Chondrocyte (in vitro differentiated cells): ENCODE measurements around the gene CBY2. TPM values are rescaled to one million over a fixed set of nuclear protein-coding genes. Genes with fewer than 3 reads are reported as not detected.
"Not testable (repeated sequence)": the region's sequence is repeated elsewhere in the genome, so short reads cannot be mapped to it uniquely, and the experiment has no call there.

ENCODE experiments used
- DNase-seq: peaks from one replicate; pipeline ENCODE4 v3.0.0; 2021; ENCODE audit warnings: mixed read lengths, low spot score
- H3K27ac Mint-ChIP-seq: one replicate; pipeline ENCODE4 v1.8.0; 2021; ENCODE audit warnings: mild to moderate bottlenecking, moderate library complexity, mixed read lengths; ENCODE audit not compliant: unreplicated experiment
- H3K27me3 Mint-ChIP-seq: 2 replicates; pipeline ENCODE4 v1.8.0; 2021; ENCODE audit warnings: low read depth, mixed read lengths
- H3K36me3 Mint-ChIP-seq: 2 replicates; pipeline ENCODE4 v1.8.0; 2021; ENCODE audit warnings: low read depth, mixed read lengths
- H3K4me1 Mint-ChIP-seq: 2 replicates; pipeline ENCODE4 v1.8.0; 2021; ENCODE audit warnings: low read depth, mild to moderate bottlenecking, mixed read lengths
- H3K4me3 Mint-ChIP-seq: one replicate; pipeline ENCODE4 v1.8.0; 2021; ENCODE audit warnings: mild to moderate bottlenecking, moderate library complexity, mixed read lengths; ENCODE audit not compliant: unreplicated experiment
- H3K9me3 Mint-ChIP-seq: 2 replicates; pipeline ENCODE4 v1.8.0; 2021; ENCODE audit warnings: low read depth, mixed read lengths
- total RNA-seq: library from RNA; stranded (reverse); gene quantifications from 3 replicates; pipeline ENCODE4 v1.2.1, GENCODE V29; 2021
- TF ChIP-seq, protein P1 (sequence below): fragments of 200-600 bp; sonication (generic); IDR thresholded peaks from 2 replicates; pipeline ENCODE4 v1.5.0; 2021; ENCODE audit warnings: antibody characterized with exemption, mild to moderate bottlenecking, moderate library complexity

CBY2 gene
- total RNA-seq, 1 donor from 2014 or later: not detected

DNA sequence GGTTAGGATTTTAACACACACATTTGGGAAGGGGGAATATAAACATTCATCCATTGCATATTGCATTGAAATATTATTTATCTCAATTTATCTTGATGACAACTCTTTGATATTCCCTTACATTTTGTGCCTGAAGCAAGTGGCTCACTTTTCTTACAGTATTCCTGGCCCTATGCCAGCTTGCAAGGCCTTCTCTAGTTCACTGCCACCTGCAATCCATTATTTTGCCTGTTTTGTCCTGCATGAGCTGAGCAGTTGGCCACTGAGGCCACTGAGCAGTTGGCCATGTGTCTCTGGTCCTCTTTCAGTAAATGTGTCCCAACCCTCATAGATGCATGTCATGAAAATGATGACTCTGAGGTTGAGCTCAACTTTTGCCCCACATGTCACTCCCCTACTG lies 49.8 kb downstream of the CBY2 start:
- Mint-ChIP-seq H3K27me3 (peaks cover 6% of the 10 kb centered on the region), H3K36me3 (no peaks in the 10 kb centered on the region), H3K4me3 (no peak overlapping the region), H3K9me3 (peaks cover 12% of the 10 kb centered on the region), H3K27ac (no peak overlapping the region), H3K4me1 (no peaks in the 10 kb centered on the region)
- no peak for DNase-seq
- TF ChIP-seq, protein P1, sequence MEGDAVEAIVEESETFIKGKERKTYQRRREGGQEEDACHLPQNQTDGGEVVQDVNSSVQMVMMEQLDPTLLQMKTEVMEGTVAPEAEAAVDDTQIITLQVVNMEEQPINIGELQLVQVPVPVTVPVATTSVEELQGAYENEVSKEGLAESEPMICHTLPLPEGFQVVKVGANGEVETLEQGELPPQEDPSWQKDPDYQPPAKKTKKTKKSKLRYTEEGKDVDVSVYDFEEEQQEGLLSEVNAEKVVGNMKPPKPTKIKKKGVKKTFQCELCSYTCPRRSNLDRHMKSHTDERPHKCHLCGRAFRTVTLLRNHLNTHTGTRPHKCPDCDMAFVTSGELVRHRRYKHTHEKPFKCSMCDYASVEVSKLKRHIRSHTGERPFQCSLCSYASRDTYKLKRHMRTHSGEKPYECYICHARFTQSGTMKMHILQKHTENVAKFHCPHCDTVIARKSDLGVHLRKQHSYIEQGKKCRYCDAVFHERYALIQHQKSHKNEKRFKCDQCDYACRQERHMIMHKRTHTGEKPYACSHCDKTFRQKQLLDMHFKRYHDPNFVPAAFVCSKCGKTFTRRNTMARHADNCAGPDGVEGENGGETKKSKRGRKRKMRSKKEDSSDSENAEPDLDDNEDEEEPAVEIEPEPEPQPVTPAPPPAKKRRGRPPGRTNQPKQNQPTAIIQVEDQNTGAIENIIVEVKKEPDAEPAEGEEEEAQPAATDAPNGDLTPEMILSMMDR: no peak

DNA sequence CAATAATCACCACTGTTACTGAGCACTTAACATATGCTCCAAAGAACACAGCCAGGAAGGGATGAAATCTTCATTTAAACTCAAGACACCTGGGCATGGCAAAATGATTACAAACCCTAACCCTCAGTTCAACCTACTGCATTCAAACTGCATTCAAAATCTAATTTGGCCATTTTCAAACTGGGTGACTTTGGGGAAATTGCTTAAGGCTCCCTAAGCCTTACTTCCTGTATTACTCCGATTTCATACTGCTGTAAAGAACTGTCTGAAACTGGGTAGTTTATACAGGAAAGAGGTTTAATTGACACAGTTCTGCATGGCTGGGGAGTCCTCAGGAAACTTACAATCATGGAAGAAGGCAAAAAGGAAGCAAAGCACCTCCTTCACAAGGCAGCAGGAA lies 50.4 kb downstream of the CBY2 start:
- DNase-seq: no peak
- H3K4me1 Mint-ChIP-seq: no peaks in the 10 kb centered on the region
- no peak overlapping the region for H3K4me3 Mint-ChIP-seq
- peaks cover 14% of the 10 kb centered on the region for H3K9me3 Mint-ChIP-seq
- TF ChIP-seq, protein P1: no peak
- no peaks in the 10 kb centered on the region for H3K36me3 Mint-ChIP-seq
- peaks cover 6% of the 10 kb centered on the region for H3K27me3 Mint-ChIP-seq
- no peak overlapping the region for H3K27ac Mint-ChIP-seq

DNA sequence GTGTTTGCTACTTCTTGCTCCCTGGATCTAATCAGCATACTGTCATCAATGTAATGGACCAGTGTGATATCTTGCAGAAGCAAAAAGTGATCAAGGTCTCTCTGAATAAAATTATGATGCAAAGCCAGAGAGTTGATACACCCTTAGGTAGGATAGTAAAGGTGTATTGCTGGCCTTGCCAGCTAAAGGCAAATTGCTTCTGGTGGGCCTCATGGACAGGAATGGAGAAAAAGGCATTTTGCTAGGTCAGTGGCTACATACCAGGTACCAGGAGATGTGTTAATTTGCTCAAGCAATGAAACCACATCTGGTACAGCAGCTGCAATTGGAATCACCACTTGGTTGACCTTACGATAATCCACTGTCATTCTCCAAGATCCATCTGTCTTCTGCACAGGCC lies 54.4 kb downstream of the CBY2 start:
- H3K9me3 Mint-ChIP-seq: peaks cover 31% of the 10 kb centered on the region
- not testable (repeated sequence) for DNase-seq, H3K4me1 Mint-ChIP-seq, H3K27me3 Mint-ChIP-seq, H3K27ac Mint-ChIP-seq, H3K4me3 Mint-ChIP-seq, H3K36me3 Mint-ChIP-seq

DNA sequence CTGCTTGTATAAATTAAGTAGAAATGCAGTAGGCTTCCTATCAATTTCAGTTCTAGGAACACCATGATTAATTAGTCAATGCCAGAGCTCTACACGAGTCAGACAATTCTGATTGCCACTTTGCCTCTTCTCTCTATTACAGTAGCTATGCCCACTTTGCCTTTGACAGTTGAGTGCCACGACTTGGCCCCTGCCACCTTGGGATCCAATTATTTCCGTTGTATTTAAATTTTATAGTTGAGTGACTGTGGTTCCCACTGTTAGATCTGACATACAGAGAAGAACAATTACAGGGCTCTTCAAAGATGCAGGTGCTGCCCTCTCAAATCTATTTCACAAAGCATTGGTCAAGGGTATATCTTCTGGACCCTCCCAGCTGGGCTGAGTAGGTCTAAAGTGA lies 55.5 kb downstream of the CBY2 start:
- H3K27ac Mint-ChIP-seq, DNase-seq, H3K4me3 Mint-ChIP-seq, H3K36me3 Mint-ChIP-seq, H3K27me3 Mint-ChIP-seq, H3K4me1 Mint-ChIP-seq: not testable (repeated sequence)
- peaks cover 31% of the 10 kb centered on the region for H3K9me3 Mint-ChIP-seq

DNA sequence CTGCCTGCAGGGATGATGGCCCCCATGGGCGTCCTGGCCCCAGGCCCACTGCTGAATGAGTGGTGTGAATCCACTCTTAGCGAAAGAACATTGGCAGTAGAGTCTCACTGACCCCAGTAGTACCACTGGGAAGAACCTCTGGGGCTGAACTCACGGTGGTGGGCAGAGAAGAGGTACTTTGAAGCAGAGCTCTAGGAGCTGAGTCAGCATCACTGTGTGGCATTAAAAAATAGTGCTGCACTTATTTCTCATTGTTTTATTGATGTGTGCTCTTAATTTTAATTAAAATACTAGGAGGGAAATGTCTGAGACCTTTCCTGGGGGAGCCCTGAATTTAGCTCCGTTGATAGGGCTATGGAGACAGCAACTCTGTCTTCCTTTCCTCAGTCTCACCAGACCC lies 61.3 kb downstream of the CBY2 start:
- TF ChIP-seq, protein P1: no peak
- Mint-ChIP-seq H3K9me3 (peaks cover 8% of the 10 kb centered on the region), H3K27ac (no peak overlapping the region), H3K27me3 (peaks cover 28% of the 10 kb centered on the region), H3K4me1 (peaks cover 3% of the 10 kb centered on the region), H3K4me3 (no peak overlapping the region), H3K36me3 (peaks cover 5% of the 10 kb centered on the region)
- no peak for DNase-seq

Other genes starting within 250 kb of the CBY2 start
- 22.4 to 30.4 TPM (median 23.8 TPM) in 3 replicates for gene COG3, start 237.4 kb upstream of the CBY2 start, total RNA-seq
- not detected in 3 replicates for gene ERICH6B, start 86.6 kb upstream of the CBY2 start, total RNA-seq
- 0.02 TPM in 1 of 3 replicates, not detected in the others for gene SIAH3, start 149.4 kb downstream of the CBY2 start, total RNA-seq